ENCODE measurements around the gene CLDN25.

DNA sequence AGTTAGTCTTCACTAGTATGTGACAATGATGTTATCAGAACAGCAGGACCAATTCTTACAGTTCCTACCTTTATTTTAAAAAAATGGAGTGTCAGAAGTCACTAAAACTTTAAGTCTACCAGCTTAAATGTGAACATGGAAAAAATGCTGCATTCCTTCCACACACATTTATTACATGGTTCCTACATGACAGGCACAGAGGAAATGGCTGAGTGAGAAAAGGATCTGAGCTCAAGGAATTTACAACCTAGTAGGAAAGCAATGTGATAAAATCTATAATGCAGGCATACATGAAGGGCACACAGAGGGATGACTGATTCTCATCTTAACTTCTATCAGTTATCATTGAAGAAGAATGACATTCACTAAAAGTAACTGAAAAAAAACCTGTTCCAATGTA is 23.0 kb downstream of the CLDN25 start:
- TF ChIP-seq CTCF (IDR thresholded peaks at IDR 0.05; ENCODE audit: poor library complexity) (no peak), EZH2 (IDR thresholded peaks at IDR 0.05; ENCODE audit: borderline replicate concordance) (no peak)
